ENCODE data around the gene MAEA. TPM values are rescaled to one million over a fixed set of nuclear protein-coding genes. Genes with fewer than 3 reads are reported as not detected.
A peak's percentile ranks its signal among the peaks of the same experiment; 100 is the strongest.

Gene MAEA
- total RNA-seq, 4 donors from 2014 or later: 47.2 to 62.1 (median 53.9) TPM

- Histone ChIP-seq H3K9me3 (no peaks in the 10 kb centered on the region), H3K27ac (peak overlapping the region in 3 of 4 donors; percentile 98 to 99 (median 98)), H3K4me3 (no peak overlapping the region), H3K36me3 (peaks cover 0 to 11% of the 10 kb centered on the region in 2 donors), H3K4me1 (peaks cover 9 to 46% (median 27%) of the 10 kb centered on the region in 3 donors), H3K27me3 (no peaks in the 10 kb centered on the region)
- TF ChIP-seq POLR2A (IDR thresholded peaks at IDR 0.05) (no peak), EP300 (IDR thresholded peaks at IDR 0.05) (no peak), POLR2AphosphoS5 (IDR thresholded peaks at IDR 0.05) (no peak)
- TF ChIP-seq, protein P1, sequence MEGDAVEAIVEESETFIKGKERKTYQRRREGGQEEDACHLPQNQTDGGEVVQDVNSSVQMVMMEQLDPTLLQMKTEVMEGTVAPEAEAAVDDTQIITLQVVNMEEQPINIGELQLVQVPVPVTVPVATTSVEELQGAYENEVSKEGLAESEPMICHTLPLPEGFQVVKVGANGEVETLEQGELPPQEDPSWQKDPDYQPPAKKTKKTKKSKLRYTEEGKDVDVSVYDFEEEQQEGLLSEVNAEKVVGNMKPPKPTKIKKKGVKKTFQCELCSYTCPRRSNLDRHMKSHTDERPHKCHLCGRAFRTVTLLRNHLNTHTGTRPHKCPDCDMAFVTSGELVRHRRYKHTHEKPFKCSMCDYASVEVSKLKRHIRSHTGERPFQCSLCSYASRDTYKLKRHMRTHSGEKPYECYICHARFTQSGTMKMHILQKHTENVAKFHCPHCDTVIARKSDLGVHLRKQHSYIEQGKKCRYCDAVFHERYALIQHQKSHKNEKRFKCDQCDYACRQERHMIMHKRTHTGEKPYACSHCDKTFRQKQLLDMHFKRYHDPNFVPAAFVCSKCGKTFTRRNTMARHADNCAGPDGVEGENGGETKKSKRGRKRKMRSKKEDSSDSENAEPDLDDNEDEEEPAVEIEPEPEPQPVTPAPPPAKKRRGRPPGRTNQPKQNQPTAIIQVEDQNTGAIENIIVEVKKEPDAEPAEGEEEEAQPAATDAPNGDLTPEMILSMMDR (IDR thresholded peaks at IDR 0.05): no peak
- ATAC-seq: no peak
- WGBS, 2 donors (ENCODE audit: low coverage in 1 of 2): 98% methylated on average over 8 of the region's 33 CpGs; no CpG with 5 or more reads in 1 of the 2 donors
These were observed 38.5 kb upstream of the MAEA start for GRCh38 chr4:1250921-1251772.

- Histone ChIP-seq H3K27ac (no peak overlapping the region), H3K36me3 (peaks cover 0 to 11% of the 10 kb centered on the region in 2 donors), H3K4me3 (no peak overlapping the region), H3K9me3 (no peaks in the 10 kb centered on the region), H3K27me3 (no peaks in the 10 kb centered on the region), H3K4me1 (peaks cover 3 to 40% (median 21%) of the 10 kb centered on the region in 3 donors)
- WGBS, 2 donors (ENCODE audit: low coverage in 1 of 2): 91 to 100% methylated on average over 2 to 4 of the region's 11 CpGs
- ATAC-seq: no peak
- TF ChIP-seq POLR2AphosphoS5 (IDR thresholded peaks at IDR 0.05) (no peak), POLR2A (IDR thresholded peaks at IDR 0.05) (no peak), EP300 (IDR thresholded peaks at IDR 0.05) (no peak)
- TF ChIP-seq, protein P1 (IDR thresholded peaks at IDR 0.05): no peak
These were observed 38.0 kb upstream of the MAEA start for GRCh38 chr4:1251773-1252066.

- H3K27me3 ChIP-seq: no peaks in the 10 kb centered on the region
- H3K4me3 ChIP-seq: no peak overlapping the region
- no peak for ATAC-seq
- no peak for TF ChIP-seq POLR2A (IDR thresholded peaks at IDR 0.05)
- TF ChIP-seq EP300 (IDR thresholded peaks at IDR 0.05): no peak
- no peak for TF ChIP-seq POLR2AphosphoS5 (IDR thresholded peaks at IDR 0.05)
- TF ChIP-seq, protein P1 (IDR thresholded peaks at IDR 0.05): no peak
- peaks cover 0 to 29% (median 14%) of the 10 kb centered on the region in 3 donors for H3K4me1 ChIP-seq
- H3K36me3 ChIP-seq: peaks cover 0 to 11% of the 10 kb centered on the region in 2 donors
- WGBS, 2 donors (ENCODE audit: low coverage in 1 of 2): 83 to 96% methylated on average over 4 to 6 of the region's 6 CpGs
- H3K9me3 ChIP-seq: no peaks in the 10 kb centered on the region
- no peak overlapping the region for H3K27ac ChIP-seq
These were observed 36.7 kb upstream of the MAEA start for GRCh38 chr4:1252928-1253492.

DNA sequence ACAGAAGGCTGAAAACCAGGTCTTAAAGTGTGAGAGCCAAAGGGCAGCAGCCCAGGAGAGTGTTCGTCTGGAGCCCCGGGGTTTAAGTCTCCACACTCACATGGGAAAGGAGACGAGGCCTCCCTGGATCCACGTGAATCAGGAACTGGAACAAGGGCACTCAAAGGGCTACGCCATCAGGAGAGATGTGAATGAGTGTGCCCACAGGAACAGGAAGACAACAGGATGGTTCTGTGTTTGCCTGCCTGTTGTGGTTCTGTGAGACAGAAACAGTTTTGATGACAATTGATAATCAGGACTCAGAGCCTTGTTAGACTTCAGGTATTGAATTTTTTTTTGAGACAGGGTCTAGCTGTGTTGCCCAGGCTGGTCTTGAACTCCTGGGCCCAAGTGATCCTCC is 35.9 kb upstream of the MAEA start:
- WGBS, 2 donors (ENCODE audit: low coverage in 1 of 2): 91 to 95% methylated on average over 4 to 5 of the region's 5 CpGs
- Histone ChIP-seq H3K4me3 (no peak overlapping the region), H3K4me1 (peaks cover 0 to 29% (median 14%) of the 10 kb centered on the region in 3 donors), H3K36me3 (peaks cover 0 to 11% of the 10 kb centered on the region in 2 donors), H3K27ac (no peak overlapping the region), H3K9me3 (no peaks in the 10 kb centered on the region), H3K27me3 (no peaks in the 10 kb centered on the region)
- ATAC-seq: no peak
- TF ChIP-seq, protein P1 (IDR thresholded peaks at IDR 0.05): no peak
- TF ChIP-seq POLR2A (IDR thresholded peaks at IDR 0.05) (no peak), POLR2AphosphoS5 (IDR thresholded peaks at IDR 0.05) (no peak), EP300 (IDR thresholded peaks at IDR 0.05) (no peak)
